Kidney epithelial cell (primary cell): ENCODE measurements around the gene AASS. TPM values are rescaled to one million over a fixed set of nuclear protein-coding genes. Genes with fewer than 3 reads are reported as not detected.

ENCODE experiments used
- DNase-seq: peaks from one replicate; pipeline ENCODE4 v3.0.0-alpha.2; 2010; ENCODE audit warnings: low read depth
- H3K27me3 ChIP-seq: 2 replicates; pipeline ENCODE4 v1.6.0; 2011; ENCODE audit warnings: low read length; ENCODE audit not compliant: control insufficient read depth, insufficient read depth
- H3K36me3 ChIP-seq: 2 replicates; pipeline ENCODE4 v1.5.1; 2011; ENCODE audit warnings: low read length; ENCODE audit not compliant: control insufficient read depth, insufficient read depth
- H3K4me3 ChIP-seq: 2 replicates; pipeline ENCODE4 v1.5.1; 2011; ENCODE audit warnings: low read depth, mild to moderate bottlenecking, control low read depth, low read length
- total RNA-seq: library from RNA; depleted of rRNA; stranded (reverse); fragments of >200 nt; gene quantifications from 2 replicates; pipeline ENCODE4 v1.2.3, GENCODE V29; 2015
- TF ChIP-seq, protein P1 (sequence below): IDR thresholded peaks from 2 replicates; pipeline ENCODE4 v1.5.1; 2011; ENCODE audit warnings: mild to moderate bottlenecking, moderate library complexity, low read length, control low read depth, inconsistent platforms; ENCODE audit not compliant: insufficient read depth, poor library complexity, severe bottlenecking

The AASS gene
- total RNA-seq, 1 donor from 2014 or later: 8.5 TPM

DNA sequence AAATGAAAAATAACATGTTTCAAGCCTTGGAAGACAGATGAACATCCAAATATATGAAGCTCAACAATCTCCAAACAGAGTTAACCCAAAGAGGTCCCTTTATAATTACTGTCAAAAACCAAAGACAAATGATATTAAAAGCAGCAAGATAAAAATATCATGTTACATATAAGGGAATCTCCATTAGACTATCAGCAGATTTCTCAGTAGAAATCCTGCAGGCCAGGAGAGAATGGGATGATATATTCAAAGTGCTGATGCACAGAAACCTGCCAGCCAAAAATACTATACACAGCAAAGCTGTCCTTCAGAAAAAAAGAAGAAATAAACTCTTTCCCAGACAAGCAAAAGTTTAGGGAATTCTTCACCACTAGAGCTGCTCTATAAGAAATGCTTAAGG lies 41.0 kb downstream of the AASS start:
- no peak overlapping the region for H3K4me3 ChIP-seq
- H3K36me3 ChIP-seq: no peaks in the 10 kb centered on the region
- H3K27me3 ChIP-seq: no peaks in the 10 kb centered on the region
- TF ChIP-seq, protein P1, sequence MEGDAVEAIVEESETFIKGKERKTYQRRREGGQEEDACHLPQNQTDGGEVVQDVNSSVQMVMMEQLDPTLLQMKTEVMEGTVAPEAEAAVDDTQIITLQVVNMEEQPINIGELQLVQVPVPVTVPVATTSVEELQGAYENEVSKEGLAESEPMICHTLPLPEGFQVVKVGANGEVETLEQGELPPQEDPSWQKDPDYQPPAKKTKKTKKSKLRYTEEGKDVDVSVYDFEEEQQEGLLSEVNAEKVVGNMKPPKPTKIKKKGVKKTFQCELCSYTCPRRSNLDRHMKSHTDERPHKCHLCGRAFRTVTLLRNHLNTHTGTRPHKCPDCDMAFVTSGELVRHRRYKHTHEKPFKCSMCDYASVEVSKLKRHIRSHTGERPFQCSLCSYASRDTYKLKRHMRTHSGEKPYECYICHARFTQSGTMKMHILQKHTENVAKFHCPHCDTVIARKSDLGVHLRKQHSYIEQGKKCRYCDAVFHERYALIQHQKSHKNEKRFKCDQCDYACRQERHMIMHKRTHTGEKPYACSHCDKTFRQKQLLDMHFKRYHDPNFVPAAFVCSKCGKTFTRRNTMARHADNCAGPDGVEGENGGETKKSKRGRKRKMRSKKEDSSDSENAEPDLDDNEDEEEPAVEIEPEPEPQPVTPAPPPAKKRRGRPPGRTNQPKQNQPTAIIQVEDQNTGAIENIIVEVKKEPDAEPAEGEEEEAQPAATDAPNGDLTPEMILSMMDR: no peak
- no peak for DNase-seq

DNA sequence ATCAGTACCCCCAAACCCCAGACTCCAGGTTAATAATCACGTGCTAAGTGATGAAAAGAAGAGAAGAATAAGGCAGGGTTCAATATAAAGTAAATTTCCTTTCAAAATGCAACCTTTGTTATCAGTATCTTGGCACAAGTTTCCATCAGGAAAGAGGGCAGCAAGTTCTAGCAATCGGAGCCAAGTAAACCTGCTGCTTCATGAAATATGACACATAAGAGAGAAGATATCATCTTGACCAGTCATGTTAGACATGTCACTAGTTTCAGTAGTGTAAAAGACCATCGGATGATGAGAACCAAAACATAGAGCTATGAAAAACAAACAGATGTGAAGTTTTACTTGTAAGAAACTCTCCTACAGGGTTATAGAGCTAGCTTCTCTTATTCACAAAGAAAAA lies 44.0 kb downstream of the AASS start:
- Histone ChIP-seq H3K36me3 (no peaks in the 10 kb centered on the region), H3K27me3 (no peaks in the 10 kb centered on the region), H3K4me3 (no peak overlapping the region)
- no peak for DNase-seq
- TF ChIP-seq, protein P1: no peak

DNA sequence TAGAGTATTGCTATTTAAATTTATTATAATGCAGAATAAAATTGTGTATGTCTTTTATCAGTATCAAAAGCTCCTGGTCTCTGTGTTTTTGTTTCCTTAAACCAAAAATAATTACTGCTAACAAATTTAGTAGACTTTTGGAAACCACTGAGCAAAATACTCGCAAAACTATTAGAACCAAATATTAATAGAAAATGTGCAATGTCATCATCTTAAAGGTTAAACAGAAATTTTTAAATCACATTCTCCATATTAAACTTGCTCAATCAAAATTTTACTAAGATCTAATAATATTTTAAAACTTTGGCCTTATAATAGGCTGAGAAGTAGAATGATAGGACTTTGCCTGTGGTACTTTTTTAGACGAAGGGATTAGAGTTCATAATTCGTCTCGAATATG lies 48.4 kb downstream of the AASS start:
- Histone ChIP-seq H3K27me3 (no peaks in the 10 kb centered on the region), H3K4me3 (no peak overlapping the region), H3K36me3 (no peaks in the 10 kb centered on the region)
- DNase-seq: no peak
- TF ChIP-seq, protein P1: no peak

DNA sequence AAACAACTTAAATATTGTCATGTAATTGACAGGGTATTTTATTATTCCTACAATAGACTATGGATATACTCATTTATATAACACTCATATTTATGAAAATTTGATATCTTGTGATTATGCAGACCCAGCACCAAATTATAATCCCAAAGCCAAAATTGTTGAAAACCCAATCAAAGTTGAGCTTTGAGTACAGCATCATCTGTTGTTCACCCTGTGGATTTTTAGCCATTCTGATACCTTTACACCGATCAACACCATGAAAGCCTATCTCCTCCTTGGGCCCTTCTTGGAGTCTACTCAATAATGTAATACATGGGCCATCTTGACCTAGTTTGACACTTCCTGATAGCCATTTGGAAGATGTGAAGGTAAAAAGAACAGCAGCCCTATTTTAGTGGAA lies 49.5 kb downstream of the AASS start:
- TF ChIP-seq, protein P1: no peak
- Histone ChIP-seq H3K27me3 (no peaks in the 10 kb centered on the region), H3K4me3 (no peak overlapping the region), H3K36me3 (no peaks in the 10 kb centered on the region)
- DNase-seq: no peak

DNA sequence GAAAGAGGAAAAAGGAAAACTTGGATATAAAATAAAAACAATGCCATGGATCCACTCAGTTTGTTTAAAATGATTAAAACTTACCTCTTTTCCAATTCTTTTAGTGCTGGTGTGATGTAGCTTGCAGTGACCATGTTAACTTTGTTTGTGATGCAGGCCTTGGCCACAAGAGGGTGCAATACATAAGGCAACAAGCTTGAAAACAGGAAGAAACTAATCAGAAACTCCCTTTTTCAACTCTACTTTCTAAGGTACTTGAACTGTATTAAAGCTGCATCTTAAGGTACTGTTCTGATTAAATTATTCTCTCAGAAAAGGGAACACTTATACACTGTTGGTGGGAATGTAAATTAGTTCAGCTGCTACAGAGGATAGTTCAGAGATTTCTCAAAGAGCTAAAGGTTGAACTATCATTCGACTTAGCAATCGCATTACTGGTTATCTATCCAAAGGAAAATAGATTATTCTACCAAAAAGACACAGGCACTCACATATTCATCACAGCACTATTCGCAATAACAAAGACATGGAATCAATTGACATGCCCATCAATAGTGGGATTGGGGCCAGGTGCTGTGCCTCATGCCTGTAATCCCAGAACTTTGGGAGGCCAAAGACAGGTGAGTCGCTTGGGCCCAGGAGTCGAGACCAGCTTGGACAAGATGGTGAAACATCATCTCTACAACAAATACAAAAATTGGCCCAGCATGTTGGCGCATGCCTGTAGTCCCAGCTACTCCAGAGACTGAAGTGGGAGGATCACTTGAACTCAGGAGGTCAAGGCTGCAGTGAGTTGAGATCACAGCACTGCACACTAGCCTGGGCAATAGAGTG lies 50.9 kb downstream of the AASS start:
- TF ChIP-seq, protein P1: peak; percentile 89
- Histone ChIP-seq H3K27me3 (no peaks in the 10 kb centered on the region), H3K36me3 (no peaks in the 10 kb centered on the region), H3K4me3 (no peak overlapping the region)
- DNase-seq: peak; percentile 45

DNA sequence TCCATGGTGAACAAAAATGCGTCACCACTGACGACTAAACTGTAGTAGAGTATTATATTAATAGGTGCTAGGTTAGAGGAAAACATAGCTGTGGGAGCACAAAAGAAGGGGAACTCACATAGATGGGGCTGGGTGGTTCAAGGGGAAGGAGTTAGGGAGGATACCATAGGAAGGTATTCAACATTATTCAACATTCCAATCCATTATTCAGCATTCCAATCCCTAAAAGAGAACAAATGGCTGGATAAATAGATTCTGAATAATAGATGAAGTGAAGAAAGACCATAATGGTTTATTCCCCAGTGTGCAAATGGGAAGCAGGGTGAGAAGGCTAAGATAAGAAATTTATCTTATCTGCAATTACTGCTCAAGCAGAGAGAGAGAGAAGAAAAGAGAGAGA lies 61.4 kb downstream of the AASS start:
- H3K27me3 ChIP-seq: no peaks in the 10 kb centered on the region
- DNase-seq: no peak
- TF ChIP-seq, protein P1: no peak
- H3K4me3 ChIP-seq: no peak overlapping the region
- no peaks in the 10 kb centered on the region for H3K36me3 ChIP-seq
